ENCODE results near the gene CXCR5.

The CXCR5 gene

GRCh38 chr11:118868659-118869058, 15.0 kb upstream of the CXCR5 start:
- TF ChIP-seq, protein P1, sequence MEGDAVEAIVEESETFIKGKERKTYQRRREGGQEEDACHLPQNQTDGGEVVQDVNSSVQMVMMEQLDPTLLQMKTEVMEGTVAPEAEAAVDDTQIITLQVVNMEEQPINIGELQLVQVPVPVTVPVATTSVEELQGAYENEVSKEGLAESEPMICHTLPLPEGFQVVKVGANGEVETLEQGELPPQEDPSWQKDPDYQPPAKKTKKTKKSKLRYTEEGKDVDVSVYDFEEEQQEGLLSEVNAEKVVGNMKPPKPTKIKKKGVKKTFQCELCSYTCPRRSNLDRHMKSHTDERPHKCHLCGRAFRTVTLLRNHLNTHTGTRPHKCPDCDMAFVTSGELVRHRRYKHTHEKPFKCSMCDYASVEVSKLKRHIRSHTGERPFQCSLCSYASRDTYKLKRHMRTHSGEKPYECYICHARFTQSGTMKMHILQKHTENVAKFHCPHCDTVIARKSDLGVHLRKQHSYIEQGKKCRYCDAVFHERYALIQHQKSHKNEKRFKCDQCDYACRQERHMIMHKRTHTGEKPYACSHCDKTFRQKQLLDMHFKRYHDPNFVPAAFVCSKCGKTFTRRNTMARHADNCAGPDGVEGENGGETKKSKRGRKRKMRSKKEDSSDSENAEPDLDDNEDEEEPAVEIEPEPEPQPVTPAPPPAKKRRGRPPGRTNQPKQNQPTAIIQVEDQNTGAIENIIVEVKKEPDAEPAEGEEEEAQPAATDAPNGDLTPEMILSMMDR (IDR thresholded peaks at IDR 0.05): no peak

- TF ChIP-seq, protein P1 (IDR thresholded peaks at IDR 0.05): no peak
Measured at GRCh38 chr11:118870396-118871343, 13.0 kb upstream of the CXCR5 start.

DNA sequence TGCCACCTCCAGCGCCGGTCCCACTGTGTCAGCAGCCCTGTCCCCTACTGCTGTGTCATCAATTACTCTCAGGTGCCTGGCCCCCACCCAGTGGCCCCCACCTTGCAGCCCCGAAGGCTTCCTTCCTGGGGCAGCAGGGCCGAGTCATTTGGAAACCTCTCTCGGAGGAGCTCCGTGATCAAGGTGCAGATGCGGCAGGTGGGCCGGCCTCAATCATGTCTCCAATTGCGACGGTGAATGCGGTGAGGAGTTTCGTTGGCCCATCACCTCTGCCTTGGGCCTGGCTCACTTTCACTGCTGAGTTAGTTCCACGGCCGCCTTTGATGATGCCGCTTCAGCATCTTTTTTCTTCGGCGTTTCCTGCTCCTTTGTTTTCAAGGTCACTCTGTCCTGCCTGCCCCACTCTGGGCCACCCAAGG, 11.3 kb upstream of the CXCR5 start:
- TF ChIP-seq, protein P1 (IDR thresholded peaks at IDR 0.05): no peak

DNA sequence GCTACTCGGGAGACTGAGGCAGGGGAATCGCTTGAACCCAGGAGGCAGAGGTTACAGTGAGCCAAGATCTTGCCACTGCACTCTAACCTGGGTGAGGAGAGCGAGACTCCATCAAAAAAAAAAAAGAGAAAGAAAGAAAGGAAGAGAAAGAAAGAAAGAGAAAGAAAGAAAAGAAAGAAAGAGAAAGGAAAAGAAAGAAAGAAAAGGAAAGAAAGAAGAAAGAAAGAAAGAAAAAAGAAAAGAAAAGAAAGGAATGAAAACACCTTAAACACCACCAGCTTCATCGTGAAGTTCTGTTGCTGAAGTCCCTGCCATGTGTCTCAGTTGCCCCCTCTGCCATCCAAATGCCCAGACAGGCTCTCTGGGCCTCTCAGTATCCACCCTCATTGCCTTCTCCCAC, 9.9 kb upstream of the CXCR5 start:
- TF ChIP-seq, protein P1 (IDR thresholded peaks at IDR 0.05): no peak

DNA sequence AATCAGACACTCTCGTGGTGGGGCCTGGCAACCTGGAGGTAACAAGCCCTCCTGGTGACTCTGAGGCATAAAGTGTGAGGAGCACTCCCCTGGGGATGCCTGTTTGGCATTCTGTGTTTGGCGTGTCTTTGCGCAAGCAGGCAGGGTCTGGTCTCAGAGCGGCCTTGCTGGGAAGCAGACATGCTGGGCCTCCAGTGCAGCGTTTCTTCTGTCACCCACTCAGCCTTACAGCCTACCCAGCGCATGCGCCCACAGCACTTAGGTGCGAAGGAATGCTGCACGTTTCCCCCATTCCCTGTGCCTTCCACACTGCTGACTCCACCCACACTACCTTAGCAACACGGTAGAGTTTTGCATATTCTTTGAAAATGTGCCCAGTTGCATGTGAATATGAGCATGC, 7.4 kb upstream of the CXCR5 start:
- TF ChIP-seq, protein P1 (IDR thresholded peaks at IDR 0.05): no peak

GRCh38 chr11:118877487-118878162, 6.1 kb upstream of the CXCR5 start:
- TF ChIP-seq, protein P1 (IDR thresholded peaks at IDR 0.05): no peak

DNA sequence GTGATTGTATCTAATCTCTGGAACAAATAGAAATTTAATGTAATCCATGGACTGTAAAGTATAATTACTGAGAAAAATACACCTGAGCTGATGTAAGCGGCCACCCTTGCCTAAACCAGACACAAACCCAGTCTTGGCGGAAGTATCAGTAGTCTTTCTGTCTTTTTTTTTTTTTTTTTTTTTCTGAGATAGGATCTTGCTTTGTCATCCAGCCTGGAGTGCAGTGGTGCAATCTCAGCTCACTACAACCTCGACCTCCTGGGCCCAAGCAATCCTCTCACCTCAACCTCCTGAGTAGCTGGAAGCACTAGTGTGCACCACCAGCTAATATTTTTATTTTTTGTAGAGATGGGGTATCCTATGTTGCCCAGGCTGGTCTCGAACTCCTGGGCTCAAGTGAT, 5.5 kb upstream of the CXCR5 start:
- TF ChIP-seq, protein P1 (IDR thresholded peaks at IDR 0.05): no peak

Data from LNCAP (cell line).